Ammon's horn (tissue), 1 donor: ENCODE data around the gene KCNB1.
"Not testable (repeated sequence)": the region's sequence is repeated elsewhere in the genome, so short reads cannot be mapped to it uniquely, and the experiment has no call there.

Experiments
- DNase-seq: peaks from one replicate; pipeline ENCODE4 v3.0.0-alpha.2; 2016; ENCODE audit warnings: low spot score

The KCNB1 gene

DNA sequence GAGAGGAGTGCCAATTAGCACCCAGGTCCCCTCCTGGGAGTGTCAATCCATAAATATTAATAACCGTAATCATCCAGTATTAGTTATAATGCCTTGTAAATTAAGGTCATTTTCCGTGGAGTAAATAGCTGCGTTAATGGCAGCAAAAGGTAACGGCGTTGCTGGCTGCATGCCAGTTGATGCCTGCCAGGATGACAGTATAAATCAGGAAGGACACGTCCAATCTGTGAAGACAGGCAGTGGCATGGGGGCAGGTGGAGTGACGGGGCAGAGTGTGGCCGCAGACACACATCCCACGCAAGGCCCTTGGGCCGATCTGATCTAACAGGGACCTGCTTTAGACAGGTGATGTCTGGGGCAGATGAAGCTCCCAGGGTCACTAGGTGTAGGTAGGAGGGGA is 49.1 kb downstream of the KCNB1 start:
- no peak for DNase-seq

DNA sequence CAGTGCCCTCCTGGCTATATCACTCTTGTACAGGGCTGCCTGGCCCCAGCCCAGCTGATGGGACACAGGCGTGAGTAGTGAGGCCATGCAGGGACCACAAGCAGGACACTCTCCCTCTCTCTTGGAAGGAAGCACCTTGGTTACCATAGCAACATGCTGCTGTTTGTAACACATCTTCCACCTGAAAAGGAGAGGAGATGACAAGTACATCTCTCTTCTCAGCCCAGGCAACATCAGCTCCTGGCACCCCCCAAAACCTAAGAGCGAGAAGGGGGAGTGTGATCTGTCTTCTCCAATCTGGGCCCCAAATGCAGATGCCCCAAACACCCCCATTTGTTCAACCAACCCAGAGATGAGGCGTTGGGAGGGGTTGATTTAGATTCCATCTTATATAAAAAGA is 49.9 kb downstream of the KCNB1 start:
- no peak for DNase-seq

- no peak for DNase-seq
Measured at GRCh38 chr20:49431329-49431728, 51.1 kb downstream of the KCNB1 start.

GRCh38 chr20:49430320-49430719 is 52.1 kb downstream of the KCNB1 start:
- no peak for DNase-seq

GRCh38 chr20:49427751-49428518 is 54.5 kb downstream of the KCNB1 start:
- peak; percentile 51 for DNase-seq

DNA sequence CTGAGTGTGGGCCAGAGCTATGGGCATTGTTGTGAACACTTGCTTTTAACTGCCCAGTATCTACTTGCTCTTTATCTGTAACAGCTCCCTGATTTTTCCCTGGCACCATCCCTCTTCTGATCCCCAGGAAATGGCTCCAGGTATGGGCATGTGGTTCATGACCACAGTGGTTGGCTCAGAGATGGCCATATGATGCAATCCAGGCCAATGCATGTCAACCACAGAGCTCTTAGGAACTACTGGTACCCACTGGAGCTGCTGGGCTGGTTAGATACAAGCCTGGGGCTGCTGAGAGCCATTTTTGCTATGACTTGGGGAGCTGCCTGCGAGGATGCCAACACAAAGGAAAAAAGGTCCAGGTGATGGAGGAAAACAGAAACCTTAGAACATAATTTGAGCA is 55.6 kb downstream of the KCNB1 start:
- DNase-seq, result no peak

DNA sequence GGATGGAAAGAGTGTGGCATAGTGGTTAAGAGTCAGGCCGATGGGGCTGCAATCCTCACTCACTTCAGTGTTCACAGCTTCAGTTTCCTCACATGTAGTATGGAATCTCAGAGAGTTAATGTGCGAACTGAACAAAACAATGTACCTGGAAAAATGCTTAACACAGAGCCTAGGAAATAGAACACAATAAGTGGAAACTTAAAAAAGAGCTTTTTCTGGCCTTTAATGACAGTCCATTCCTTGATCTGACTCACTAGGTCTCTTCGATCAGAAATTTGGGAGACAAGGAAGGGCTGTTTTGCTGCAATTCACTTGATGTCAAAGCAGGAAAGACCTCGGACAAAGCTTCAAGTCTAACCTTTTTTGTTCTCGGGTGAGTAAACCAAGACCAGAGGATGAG is 56.1 kb downstream of the KCNB1 start:
- DNase-seq, result no peak

GRCh38 chr20:49424536-49424935 is 57.9 kb downstream of the KCNB1 start:
- DNase-seq, result peak; percentile 89

- no peak for DNase-seq
Measured at GRCh38 chr20:49422161-49422560, 60.3 kb downstream of the KCNB1 start.

DNA sequence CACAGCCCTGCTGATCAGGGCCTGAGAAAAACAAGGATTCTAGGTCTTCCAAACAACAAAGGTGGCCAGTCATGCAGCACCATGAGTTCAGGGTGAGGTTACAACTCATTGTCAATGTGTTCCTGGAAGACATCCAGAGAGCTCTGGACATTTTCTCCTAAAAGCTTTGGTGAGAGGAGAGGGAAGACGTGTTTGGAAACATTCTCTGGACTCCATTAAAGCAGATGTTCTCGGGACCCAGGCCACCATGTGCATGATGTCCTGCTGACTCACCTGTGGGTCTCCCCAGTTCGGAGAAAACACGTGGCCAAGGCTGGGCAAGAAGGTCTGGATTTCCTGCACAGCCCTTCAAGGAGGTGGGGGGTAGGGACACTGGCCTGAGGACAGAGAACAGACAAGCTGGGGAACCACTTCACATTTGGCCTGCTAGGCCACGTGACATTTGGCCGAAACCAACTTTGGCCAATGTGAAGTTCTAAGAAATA is 61.6 kb downstream of the KCNB1 start:
- no peak for DNase-seq

GRCh38 chr20:49420292-49420691 is 62.2 kb downstream of the KCNB1 start:
- DNase-seq, result no peak

DNA sequence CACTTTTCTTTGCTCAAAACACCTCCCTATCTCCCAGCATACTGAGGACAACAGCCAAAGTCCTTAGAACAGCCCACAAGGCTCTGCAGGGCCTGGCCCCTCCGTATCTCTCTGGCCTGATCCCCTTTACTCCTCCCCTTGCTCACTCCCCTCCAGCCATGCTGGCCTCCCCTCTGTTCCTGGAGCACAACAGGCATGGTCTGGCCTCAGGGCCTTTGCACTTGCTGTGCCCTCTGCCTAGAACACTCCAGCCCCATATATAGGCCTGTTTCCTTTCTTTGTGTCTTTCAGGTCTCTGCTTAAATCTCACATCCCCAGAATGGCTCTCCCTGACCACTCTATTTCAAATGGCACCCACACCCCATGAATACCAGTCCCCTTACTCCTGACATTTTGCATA is 62.7 kb downstream of the KCNB1 start:
- no peak for DNase-seq

DNA sequence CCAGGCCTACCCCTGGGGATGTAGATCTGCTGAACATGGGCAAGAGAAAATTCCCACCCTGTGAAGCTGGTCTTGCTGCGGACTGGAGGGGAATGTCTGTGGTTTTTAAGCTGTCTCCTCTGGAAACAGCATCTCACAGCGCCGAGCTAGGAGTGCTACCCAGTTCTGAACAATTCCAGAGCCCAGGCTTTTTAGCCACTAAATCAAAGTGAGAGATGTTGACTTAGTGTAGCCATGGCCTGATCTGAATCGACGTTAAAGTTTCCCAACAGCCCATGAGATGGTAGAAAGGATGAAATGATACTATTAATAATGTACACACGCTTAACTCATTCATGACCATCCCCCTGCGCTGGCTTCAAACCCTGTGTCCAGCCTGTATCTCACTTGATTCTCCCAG is 63.7 kb downstream of the KCNB1 start:
- DNase-seq, result no peak

DNA sequence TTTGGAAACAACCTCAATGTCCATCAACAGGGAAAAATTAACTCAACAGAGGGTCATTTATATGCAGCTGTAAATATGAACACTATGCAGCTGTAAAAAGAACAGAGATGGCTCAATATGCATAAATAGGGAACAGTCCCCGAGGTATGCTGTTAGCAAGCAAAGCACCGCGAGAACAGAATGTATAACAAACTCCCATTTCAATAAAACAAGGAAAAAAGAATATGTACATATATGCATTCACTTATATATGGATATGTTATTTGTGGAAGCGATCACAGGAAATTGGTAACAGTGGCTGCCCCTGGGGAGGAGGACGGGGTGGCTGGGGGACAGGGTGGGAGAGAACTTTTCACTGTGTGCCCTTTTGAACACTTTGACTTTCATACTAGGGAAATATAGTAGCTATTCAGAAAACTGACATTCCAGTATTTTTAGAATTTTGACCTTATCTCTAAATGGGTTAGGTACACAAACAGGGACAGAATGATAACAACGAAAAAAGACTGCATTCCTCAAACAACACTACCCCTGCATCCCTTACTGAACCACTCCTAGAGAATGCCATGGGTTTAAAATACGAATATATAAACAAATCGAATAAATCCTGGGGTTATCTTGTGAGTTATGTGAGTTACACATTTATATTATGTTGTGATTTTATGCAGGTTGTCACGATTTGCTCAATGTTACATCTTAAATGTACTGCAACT is 64.5 kb downstream of the KCNB1 start:
- DNase-seq, result no peak

DNA sequence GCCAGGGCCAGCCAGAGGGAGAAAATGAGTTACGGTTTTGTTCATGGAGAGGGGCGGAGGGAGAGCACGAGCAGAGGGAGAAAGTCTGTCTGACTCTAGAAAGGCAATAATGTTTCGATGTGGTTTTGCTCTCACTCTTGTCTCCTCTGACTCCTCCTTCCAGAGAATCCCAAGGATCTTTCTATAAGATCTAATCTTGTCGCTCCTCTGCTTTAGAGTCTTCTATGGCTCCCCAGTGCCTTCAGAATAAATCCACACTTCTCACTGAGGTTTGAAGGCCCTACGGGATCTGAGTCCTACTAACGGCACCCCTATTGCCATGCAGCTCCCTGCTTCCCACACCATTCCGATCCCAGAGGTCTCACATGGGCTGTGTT is 66.8 kb downstream of the KCNB1 start:
- no peak for DNase-seq

DNA sequence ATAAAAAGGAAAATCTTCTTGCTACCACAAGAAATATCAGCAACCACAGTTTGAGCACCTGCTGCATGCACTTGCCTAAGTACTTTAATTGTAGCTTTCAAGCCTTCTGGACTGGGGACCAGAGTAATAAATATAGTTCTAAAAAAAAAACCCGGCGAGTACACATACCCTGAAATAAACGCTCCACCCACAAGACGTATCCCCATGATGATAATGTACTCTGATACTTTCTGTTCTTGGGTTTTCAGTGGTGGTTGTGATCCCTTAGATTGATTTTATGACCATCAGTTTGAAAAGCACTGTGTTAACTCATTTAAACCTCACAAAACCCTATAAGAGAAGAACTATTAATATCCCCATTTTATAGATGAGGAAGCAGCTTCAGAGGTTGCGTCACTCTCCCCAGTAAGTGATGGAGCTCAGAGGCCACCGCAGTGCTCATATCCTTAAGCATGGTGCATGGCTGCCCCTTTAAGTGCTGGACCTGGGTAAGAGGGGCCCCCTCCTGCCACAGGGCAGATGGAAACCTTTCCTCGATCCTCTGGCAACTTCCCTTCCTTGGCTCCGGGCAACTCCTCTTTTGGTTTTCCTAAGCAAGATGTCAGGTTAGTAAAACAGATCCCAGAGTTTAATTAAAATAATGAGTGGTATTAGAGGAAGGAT is 67.3 kb downstream of the KCNB1 start:
- DNase-seq, result no peak

DNA sequence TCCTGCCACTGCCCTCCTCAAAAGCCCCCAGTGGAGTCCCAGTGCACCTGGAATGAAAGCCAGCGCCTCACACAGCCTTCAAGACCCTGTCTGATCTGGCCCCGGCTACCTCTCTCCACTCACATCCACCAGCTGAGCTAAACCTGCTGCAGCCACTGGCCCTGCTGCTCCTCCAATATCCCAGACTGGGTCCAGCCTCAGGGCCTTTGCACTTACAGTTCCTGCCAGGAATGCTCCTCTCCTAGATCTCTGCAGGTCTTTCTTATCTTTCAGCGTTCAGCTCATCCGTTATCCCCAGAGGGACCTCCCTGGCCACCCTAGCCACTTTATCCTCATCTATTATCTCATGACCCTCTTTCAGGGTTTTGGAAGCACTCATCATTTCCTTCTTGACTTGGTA is 68.8 kb downstream of the KCNB1 start:
- DNase-seq, result no peak

- no peak for DNase-seq
Measured at GRCh38 chr20:49412953-49413352, 69.5 kb downstream of the KCNB1 start.

- DNase-seq, result no peak
Measured at GRCh38 chr20:49412254-49412653, 70.2 kb downstream of the KCNB1 start.

- DNase-seq, result no peak
Measured at GRCh38 chr20:49411221-49411925, 71.1 kb downstream of the KCNB1 start.

DNA sequence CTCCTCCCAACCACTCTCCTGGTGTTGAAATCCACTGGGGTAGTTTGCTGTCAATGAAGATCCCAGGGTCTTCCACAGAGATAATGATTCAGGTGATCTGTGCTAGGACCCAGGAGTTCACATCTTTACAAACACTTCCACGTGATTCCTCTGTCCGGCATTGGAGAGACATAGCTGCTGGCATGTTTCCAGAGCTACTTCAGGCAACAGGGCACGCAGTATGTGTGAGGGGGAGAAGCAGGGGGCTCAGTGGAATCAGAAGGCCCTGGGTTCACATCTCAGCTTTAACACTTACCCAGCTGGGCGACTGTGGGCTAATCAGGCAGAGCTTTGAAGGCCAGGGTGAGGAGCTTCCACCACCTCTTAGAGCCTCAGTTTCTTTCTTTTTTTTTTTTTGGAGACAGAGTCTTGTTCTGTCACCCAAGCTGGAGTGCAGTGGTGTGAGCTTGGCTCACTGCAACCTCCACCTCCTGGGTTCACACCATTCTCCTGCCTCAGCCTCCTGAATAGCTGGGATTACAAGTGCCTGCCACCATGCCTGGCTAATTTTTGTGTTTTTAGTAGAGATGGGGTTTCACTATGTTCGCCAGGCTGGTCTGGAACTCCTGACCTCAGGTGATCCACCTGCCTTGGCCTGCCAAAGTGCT is 72.4 kb downstream of the KCNB1 start:
- DNase-seq, result not testable (repeated sequence)
